ENCODE results near the gene TMEM9. TPM values are rescaled to one million over a fixed set of nuclear protein-coding genes. Genes with fewer than 3 reads are reported as not detected.
A peak's percentile ranks its signal among the peaks of the same experiment; 100 is the strongest.

Gene TMEM9
- total and polyA plus RNA-seq, 5 donors: 44.4 to 54.6 (median 45.4) TPM

GRCh38 chr1:201090541-201090940 lies 63.7 kb downstream of the TMEM9 start:
- Histone ChIP-seq H3K4me1 (ENCODE audit: control insufficient read depth, insufficient read depth, low read length) (no peaks in the 10 kb centered on the region), H3K9me3 (ENCODE audit: control insufficient read depth, low read length) (no peaks in the 10 kb centered on the region), H3K4me3 (ENCODE audit: low read length) (no peak overlapping the region), H3K27ac (ENCODE audit: low read length) (no peak overlapping the region), H3K27me3 (ENCODE audit: control insufficient read depth, insufficient read depth) (no peaks in the 10 kb centered on the region)
- intact Hi-C loops (cut with DNase I): no loop called here
- WGBS: 69% methylated on average over 4 of the region's 4 CpGs
- ATAC-seq (no peak), DNase-seq (no peak)

- no peaks in the 10 kb centered on the region for H3K27me3 ChIP-seq (ENCODE audit: control insufficient read depth, insufficient read depth)
- intact Hi-C loops (cut with DNase I): no loop called here
- H3K4me1 ChIP-seq (ENCODE audit: control insufficient read depth, insufficient read depth, low read length): no peaks in the 10 kb centered on the region
- 81% methylated on average over 5 of the region's 5 CpGs for WGBS
- no peak overlapping the region for H3K27ac ChIP-seq (ENCODE audit: low read length)
- H3K4me3 ChIP-seq (ENCODE audit: low read length): no peak overlapping the region
- DNase-seq (no peak), ATAC-seq (no peak)
- H3K9me3 ChIP-seq (ENCODE audit: control insufficient read depth, low read length): no peaks in the 10 kb centered on the region
These were observed 64.7 kb downstream of the TMEM9 start for GRCh38 chr1:201089596-201089995.

- Histone ChIP-seq H3K27ac (ENCODE audit: low read length) (no peak overlapping the region), H3K9me3 (ENCODE audit: control insufficient read depth, low read length) (no peaks in the 10 kb centered on the region), H3K4me1 (ENCODE audit: control insufficient read depth, insufficient read depth, low read length) (no peaks in the 10 kb centered on the region), H3K27me3 (ENCODE audit: control insufficient read depth, insufficient read depth) (no peaks in the 10 kb centered on the region), H3K4me3 (ENCODE audit: low read length) (no peak overlapping the region)
- ATAC-seq (no peak), DNase-seq (no peak)
- 92% methylated on average over 19 of the region's 19 CpGs for WGBS
- intact Hi-C loops (cut with DNase I): no loop called here
These were observed 65.3 kb downstream of the TMEM9 start for GRCh38 chr1:201088901-201089525.

- H3K9me3 ChIP-seq (ENCODE audit: control insufficient read depth, low read length): no peaks in the 10 kb centered on the region
- ATAC-seq (no peak), DNase-seq (no peak)
- intact Hi-C loops (cut with DNase I): no loop called here
- H3K27ac ChIP-seq (ENCODE audit: low read length): no peak overlapping the region
- WGBS: 81% methylated on average over 4 of the region's 4 CpGs
- H3K4me1 ChIP-seq (ENCODE audit: control insufficient read depth, insufficient read depth, low read length): no peaks in the 10 kb centered on the region
- no peaks in the 10 kb centered on the region for H3K27me3 ChIP-seq (ENCODE audit: control insufficient read depth, insufficient read depth)
- no peak overlapping the region for H3K4me3 ChIP-seq (ENCODE audit: low read length)
These were observed 65.9 kb downstream of the TMEM9 start for GRCh38 chr1:201088395-201088794.

GRCh38 chr1:201085902-201086735 lies 68.2 kb downstream of the TMEM9 start:
- ATAC-seq: peak; percentile 66 to 70
- Histone ChIP-seq H3K27me3 (ENCODE audit: control insufficient read depth, insufficient read depth) (no peaks in the 10 kb centered on the region), H3K4me3 (ENCODE audit: low read length) (no peak overlapping the region), H3K4me1 (ENCODE audit: control insufficient read depth, insufficient read depth, low read length) (no peaks in the 10 kb centered on the region), H3K27ac (ENCODE audit: low read length) (no peak overlapping the region), H3K9me3 (ENCODE audit: control insufficient read depth, low read length) (no peaks in the 10 kb centered on the region)
- DNase-seq: peak; percentile 40 to 83 (median 64)
- intact Hi-C loops (cut with DNase I): no loop called here
- WGBS: 80% methylated on average over 12 of the region's 12 CpGs

Other genes with a start within 250 kb of the TMEM9 start
- under 1 TPM; 0.53 to 0.83 (median 0.67) TPM for gene KIF21B, start 130.8 kb downstream of the TMEM9 start, total RNA-seq
- gene KIF21B, start 130.8 kb downstream of the TMEM9 start, polyA plus RNA-seq: 0.36 TPM
- under 1 TPM in 2 of 4 donors, not detected in 2; 0.06 to 0.09 TPM for gene CACNA1S, start 42.0 kb downstream of the TMEM9 start, total RNA-seq
- not detected for gene CACNA1S, start 42.0 kb downstream of the TMEM9 start, polyA plus RNA-seq
- not detected for gene ASCL5, start 27.3 kb downstream of the TMEM9 start, total RNA-seq
- not detected for gene ASCL5, start 27.3 kb downstream of the TMEM9 start, polyA plus RNA-seq
- gene IGFN1, start 36.4 kb upstream of the TMEM9 start, total RNA-seq: 1 to 10 TPM in 1 of 4 donors, under 1 TPM in 3; 0.14 to 1.6 (median 0.48) TPM
- 0.54 TPM for gene IGFN1, start 36.4 kb upstream of the TMEM9 start, polyA plus RNA-seq
- gene PKP1, start 129.0 kb upstream of the TMEM9 start, total RNA-seq: under 1 TPM in 2 of 4 donors, not detected in 2; 0.03 to 0.22 TPM
- 0.02 TPM for gene PKP1, start 129.0 kb upstream of the TMEM9 start, polyA plus RNA-seq
- gene TNNT2, start 223.2 kb upstream of the TMEM9 start, total RNA-seq: 1,000 to 10,000 TPM; 5,203 to 7,292 (median 7,185) TPM
- 16,707 TPM for gene TNNT2, start 223.2 kb upstream of the TMEM9 start, polyA plus RNA-seq
- 1 to 10 TPM; 1.3 to 4.0 (median 2.4) TPM for gene LAD1, start 244.8 kb upstream of the TMEM9 start, total RNA-seq
- gene LAD1, start 244.8 kb upstream of the TMEM9 start, polyA plus RNA-seq: 5.0 TPM